ENCODE measurements around the gene PPARGC1A. TPM values are rescaled to one million over a fixed set of nuclear protein-coding genes. Genes with fewer than 3 reads are reported as not detected.

The PPARGC1A gene
- polyA plus RNA-seq, 1 experiment: 0.73 TPM

DNA sequence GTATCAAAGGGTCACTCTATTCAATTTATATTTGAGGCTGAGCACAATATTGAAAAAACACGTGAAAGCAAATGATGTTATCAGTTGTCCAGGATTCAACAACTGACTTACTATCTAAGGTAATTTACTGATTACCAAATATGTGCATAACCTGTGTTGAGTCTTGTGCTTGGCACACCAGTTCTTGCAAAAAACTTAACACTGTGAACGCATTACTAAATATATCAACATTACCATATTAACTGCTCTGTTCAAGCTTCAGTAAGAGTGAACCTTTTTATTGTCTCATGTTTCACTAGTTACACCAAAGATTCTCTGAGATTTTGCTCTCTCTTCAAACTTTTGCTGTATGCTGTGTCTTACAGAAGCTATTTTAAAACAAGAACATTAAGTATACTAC lies 38.4 kb downstream of the PPARGC1A start:
- TF ChIP-seq, protein P1, sequence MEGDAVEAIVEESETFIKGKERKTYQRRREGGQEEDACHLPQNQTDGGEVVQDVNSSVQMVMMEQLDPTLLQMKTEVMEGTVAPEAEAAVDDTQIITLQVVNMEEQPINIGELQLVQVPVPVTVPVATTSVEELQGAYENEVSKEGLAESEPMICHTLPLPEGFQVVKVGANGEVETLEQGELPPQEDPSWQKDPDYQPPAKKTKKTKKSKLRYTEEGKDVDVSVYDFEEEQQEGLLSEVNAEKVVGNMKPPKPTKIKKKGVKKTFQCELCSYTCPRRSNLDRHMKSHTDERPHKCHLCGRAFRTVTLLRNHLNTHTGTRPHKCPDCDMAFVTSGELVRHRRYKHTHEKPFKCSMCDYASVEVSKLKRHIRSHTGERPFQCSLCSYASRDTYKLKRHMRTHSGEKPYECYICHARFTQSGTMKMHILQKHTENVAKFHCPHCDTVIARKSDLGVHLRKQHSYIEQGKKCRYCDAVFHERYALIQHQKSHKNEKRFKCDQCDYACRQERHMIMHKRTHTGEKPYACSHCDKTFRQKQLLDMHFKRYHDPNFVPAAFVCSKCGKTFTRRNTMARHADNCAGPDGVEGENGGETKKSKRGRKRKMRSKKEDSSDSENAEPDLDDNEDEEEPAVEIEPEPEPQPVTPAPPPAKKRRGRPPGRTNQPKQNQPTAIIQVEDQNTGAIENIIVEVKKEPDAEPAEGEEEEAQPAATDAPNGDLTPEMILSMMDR (IDR thresholded peaks at IDR 0.05; ENCODE audit: low read depth, low read length): no peak
- Histone ChIP-seq H3K27ac (ENCODE audit: low read depth, low read length) (no peak overlapping the region), H3K9me3 (ENCODE audit: control insufficient read depth, insufficient read depth, low read length) (no peaks in the 10 kb centered on the region), H3K4me3 (ENCODE audit: low read depth, low read length) (no peak overlapping the region), H3K27me3 (ENCODE audit: control insufficient read depth, insufficient read depth, low read length) (no peaks in the 10 kb centered on the region)
- DNase-seq (ENCODE audit: low read depth, low spot score): no peak
- ChIA-PET CTCF (interaction anchor here (0.5 kb wide), 1 partner anchor 47 kb away, joined by 4 read pairs; no protein-coding TSS in a partner anchor), POLR2A (no interaction called here)

DNA sequence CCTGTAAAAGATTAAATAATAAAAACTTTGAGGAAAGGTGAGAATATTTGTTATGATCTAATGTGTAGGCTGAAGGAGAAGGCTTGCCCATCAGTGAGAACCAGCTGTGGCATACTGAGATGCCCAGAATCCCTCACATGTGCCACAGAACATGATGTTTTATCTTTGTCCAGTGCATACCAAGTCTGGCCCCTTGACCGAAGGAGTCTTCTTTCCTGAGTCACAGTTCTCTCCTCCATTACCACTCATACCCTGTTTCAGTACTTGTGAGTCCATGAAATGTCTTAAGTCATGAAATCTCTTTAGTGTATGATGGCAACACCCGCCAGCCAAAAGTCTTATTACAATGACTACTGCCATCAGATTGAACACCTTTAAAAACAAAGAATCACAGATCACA lies 42.7 kb downstream of the PPARGC1A start:
- H3K9me3 ChIP-seq (ENCODE audit: control insufficient read depth, insufficient read depth, low read length): no peaks in the 10 kb centered on the region
- ChIA-PET CTCF (no interaction called here), POLR2A (no interaction called here)
- DNase-seq (ENCODE audit: low read depth, low spot score): no peak
- TF ChIP-seq, protein P1 (IDR thresholded peaks at IDR 0.05; ENCODE audit: low read depth, low read length): no peak
- H3K4me3 ChIP-seq (ENCODE audit: low read depth, low read length): no peak overlapping the region
- no peaks in the 10 kb centered on the region for H3K27me3 ChIP-seq (ENCODE audit: control insufficient read depth, insufficient read depth, low read length)
- H3K27ac ChIP-seq (ENCODE audit: low read depth, low read length): no peak overlapping the region

DNA sequence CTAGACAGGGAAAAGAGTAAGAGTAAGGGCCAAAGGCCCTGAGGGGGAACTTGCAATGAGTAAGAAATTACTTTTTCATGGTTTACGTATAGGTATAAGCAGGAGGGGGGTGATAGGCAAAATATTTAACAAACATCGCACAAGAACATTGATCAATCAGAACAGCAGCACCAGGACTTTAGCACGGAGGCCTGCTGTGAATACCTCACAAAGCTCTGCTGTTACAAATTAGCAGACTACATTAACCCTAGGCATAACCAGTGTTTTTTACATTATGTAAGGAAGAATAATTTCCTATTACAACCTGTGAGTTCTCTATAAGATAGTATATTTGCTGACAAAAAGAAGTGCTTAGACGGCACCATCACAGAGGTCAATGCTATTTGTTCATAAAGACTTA lies 44.9 kb downstream of the PPARGC1A start:
- Histone ChIP-seq H3K9me3 (ENCODE audit: control insufficient read depth, insufficient read depth, low read length) (no peaks in the 10 kb centered on the region), H3K27ac (ENCODE audit: low read depth, low read length) (no peak overlapping the region), H3K27me3 (ENCODE audit: control insufficient read depth, insufficient read depth, low read length) (no peaks in the 10 kb centered on the region), H3K4me3 (ENCODE audit: low read depth, low read length) (no peak overlapping the region)
- DNase-seq (ENCODE audit: low read depth, low spot score): no peak
- ChIA-PET CTCF (no interaction called here), POLR2A (interaction anchor here (0.6 kb wide), 1 partner anchor 70 kb away, joined by 6 read pairs; no protein-coding TSS in a partner anchor)
- TF ChIP-seq, protein P1 (IDR thresholded peaks at IDR 0.05; ENCODE audit: low read depth, low read length): no peak

DNA sequence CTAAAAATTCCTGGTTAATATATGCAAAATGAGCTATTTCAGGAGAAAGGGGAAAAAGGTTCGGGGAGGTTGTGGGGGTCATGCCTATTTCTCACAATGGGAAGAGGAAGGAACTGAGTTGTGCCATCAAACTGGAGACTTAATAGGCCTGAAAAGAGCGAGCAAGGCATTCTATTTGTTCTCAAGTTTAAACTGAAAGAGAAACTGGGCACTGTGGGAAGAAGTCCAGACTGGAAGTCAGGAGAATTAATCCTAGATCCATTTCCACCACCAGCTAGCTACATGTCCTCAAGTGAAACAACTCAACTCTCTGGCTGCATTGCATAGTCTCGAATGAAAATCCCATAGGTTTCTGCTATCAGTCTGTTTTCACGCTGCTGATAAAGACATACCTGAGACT lies 50.6 kb downstream of the PPARGC1A start:
- POLR2A ChIA-PET: no interaction called here
- CTCF ChIA-PET: no interaction called here
- Histone ChIP-seq H3K4me3 (ENCODE audit: low read depth, low read length) (no peak overlapping the region), H3K27ac (ENCODE audit: low read depth, low read length) (no peak overlapping the region), H3K27me3 (ENCODE audit: control insufficient read depth, insufficient read depth, low read length) (no peaks in the 10 kb centered on the region), H3K9me3 (ENCODE audit: control insufficient read depth, insufficient read depth, low read length) (no peaks in the 10 kb centered on the region)
- no peak for DNase-seq (ENCODE audit: low read depth, low spot score)
- TF ChIP-seq, protein P1 (IDR thresholded peaks at IDR 0.05; ENCODE audit: low read depth, low read length): no peak

DNA sequence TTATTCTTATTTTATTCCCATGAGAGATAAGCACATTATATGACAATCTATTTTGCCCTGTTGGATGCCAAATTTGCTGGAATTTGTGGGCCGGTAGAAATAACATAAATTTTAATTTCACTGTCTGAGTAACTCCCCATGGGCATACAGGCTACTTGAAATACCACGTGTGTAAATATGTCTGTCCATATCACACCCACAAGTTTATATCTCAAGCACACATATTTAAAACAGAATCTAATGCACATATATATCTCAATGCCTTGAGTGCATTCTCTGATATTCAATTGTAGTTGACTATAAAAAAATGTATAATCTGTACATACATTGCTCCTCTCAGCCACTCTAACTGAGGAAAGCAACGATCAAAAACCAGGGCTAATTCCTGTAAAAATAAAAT lies 51.2 kb downstream of the PPARGC1A start:
- TF ChIP-seq, protein P1 (IDR thresholded peaks at IDR 0.05; ENCODE audit: low read depth, low read length): no peak
- Histone ChIP-seq H3K4me3 (ENCODE audit: low read depth, low read length) (no peak overlapping the region), H3K9me3 (ENCODE audit: control insufficient read depth, insufficient read depth, low read length) (no peaks in the 10 kb centered on the region), H3K27me3 (ENCODE audit: control insufficient read depth, insufficient read depth, low read length) (no peaks in the 10 kb centered on the region), H3K27ac (ENCODE audit: low read depth, low read length) (no peak overlapping the region)
- ChIA-PET POLR2A (no interaction called here), CTCF (no interaction called here)
- DNase-seq (ENCODE audit: low read depth, low spot score): no peak
